Fibroblast of villous mesenchyme (primary cell): Measurements from ENCODE around the gene BRINP3. TPM values are rescaled to one million over a fixed set of nuclear protein-coding genes. Genes with fewer than 3 reads are reported as not detected.

Experiments
- DNase-seq: peaks from one replicate; pipeline ENCODE4 v3.0.0-alpha.2; 2010; ENCODE audit warnings: low read depth
- H3K4me3 ChIP-seq: 2 replicates; pipeline ENCODE4 v1.5.1; 2011; ENCODE audit warnings: low read depth, mild to moderate bottlenecking, low read length
- CTCF ChIP-seq: IDR thresholded peaks from 2 replicates; pipeline ENCODE4 v1.5.1; 2012; ENCODE audit warnings: low read depth, mild to moderate bottlenecking, low read length; ENCODE audit not compliant: insufficient read depth
- total RNA-seq: library from RNA; depleted of rRNA; stranded (reverse); fragments of >200 nt; gene quantifications from 2 replicates; pipeline ENCODE4 v1.2.3, GENCODE V29; 2012

Gene BRINP3
- total RNA-seq, 1 donor, result not detected

DNA sequence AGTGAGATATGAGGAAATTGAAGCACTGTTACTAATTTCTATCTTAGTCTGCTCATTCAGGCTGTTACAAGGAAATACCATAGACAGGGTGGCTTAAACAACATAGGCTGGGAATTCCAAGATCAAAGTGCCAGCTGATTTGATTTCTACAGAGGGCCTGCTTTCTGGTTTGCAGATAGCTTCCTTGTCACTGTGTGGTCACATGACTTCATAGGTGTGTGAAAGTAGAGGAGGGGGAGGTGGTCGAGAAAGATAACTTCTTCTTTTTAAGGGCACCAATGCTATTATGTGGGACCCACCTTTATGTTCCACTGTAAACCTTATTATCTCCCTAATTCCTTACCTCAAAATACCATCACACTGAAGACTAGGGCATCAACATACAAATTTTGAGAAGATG is 6.4 kb upstream of the BRINP3 start:
- no peak for DNase-seq

GRCh38 chr1:190480231-190480630 is 2.6 kb upstream of the BRINP3 start:
- no peak overlapping the region for H3K4me3 ChIP-seq
- no peak for TF ChIP-seq CTCF
- no peak for DNase-seq

More for the DNA sequence above, 6.4 kb upstream of the BRINP3 start:
- TF ChIP-seq CTCF, result no peak
- H3K4me3 ChIP-seq, result no peak overlapping the region

DNA sequence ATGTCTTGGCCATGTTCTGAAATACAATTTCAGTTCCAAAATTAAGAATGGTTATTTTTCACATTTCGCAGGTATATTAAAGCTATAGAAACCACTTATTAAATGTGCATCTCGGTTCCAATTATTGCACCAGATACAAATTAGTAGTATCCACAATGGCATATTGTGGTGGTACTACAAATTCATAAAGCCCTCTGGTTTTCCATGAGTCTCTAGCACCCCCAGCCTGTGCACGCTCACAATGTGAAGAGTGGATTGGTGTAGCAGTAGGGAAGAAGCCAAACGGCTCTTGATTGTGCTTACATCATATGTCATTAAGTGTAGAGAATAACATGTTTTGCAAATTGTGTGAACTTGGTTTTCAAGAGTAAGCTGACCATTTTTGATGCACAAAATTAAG is 1.9 kb upstream of the BRINP3 start:
- no peak overlapping the region for H3K4me3 ChIP-seq
- TF ChIP-seq CTCF, result no peak
- no peak for DNase-seq

- peak overlapping the region; percentile 36 for H3K4me3 ChIP-seq
- no peak for TF ChIP-seq CTCF
- no peak for DNase-seq
Measured at GRCh38 chr1:190479050-190479397, 1.4 kb upstream of the BRINP3 start.

- DNase-seq, result no peak
- H3K4me3 ChIP-seq, result peak overlapping the region; percentile 36
- TF ChIP-seq CTCF, result no peak
Measured at GRCh38 chr1:190478149-190479049, 735 bp upstream of the BRINP3 start.

DNA sequence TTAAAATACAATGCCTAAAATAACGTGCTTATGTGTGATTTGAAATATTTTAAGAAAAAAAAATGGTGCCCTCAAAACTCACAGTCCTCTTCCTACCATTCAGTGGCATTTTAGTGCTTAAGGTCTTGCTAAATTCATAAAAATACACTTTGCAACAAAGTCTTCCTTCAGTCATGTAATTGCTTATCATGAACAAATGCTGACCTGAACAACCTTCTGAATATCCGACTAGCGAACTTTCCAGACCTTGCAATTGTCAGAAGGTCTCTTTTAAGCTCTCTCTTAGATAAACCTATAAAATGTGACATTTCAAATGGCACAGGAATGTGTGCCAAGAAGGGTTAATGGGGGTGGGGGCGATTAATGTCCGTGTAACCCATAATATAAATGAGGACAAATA is 858 bp downstream of the BRINP3 start:
- H3K4me3 ChIP-seq, result no peak overlapping the region
- no peak for DNase-seq
- no peak for TF ChIP-seq CTCF
